ENCODE data around the gene NRXN3. TPM values are rescaled to one million over a fixed set of nuclear protein-coding genes. Genes with fewer than 3 reads are reported as not detected.

NRXN3 gene
- total RNA-seq, 2 donors from 2014 or later = 1.6 to 1.9 TPM

GRCh38 chr14:79167957-79168356 lies 997.8 kb downstream of the NRXN3 start:
- intact Hi-C loops (cut with DNase I) = no loop called here
- DNase-seq = no peak
- no peak for ATAC-seq

GRCh38 chr14:79175671-79176070 lies 1005.5 kb downstream of the NRXN3 start:
- no peak for DNase-seq
- intact Hi-C loops (cut with DNase I) = no loop called here
- no peak for ATAC-seq

GRCh38 chr14:79177106-79177505 lies 1006.9 kb downstream of the NRXN3 start:
- intact Hi-C loops (cut with DNase I) = no loop called here
- DNase-seq (no peak), ATAC-seq (no peak)

- intact Hi-C loops (cut with DNase I) = no loop called here
- ATAC-seq (no peak), DNase-seq (no peak)
Observed at GRCh38 chr14:79178719-79179118, 1008.5 kb downstream of the NRXN3 start.

GRCh38 chr14:79179985-79180384 lies 1009.8 kb downstream of the NRXN3 start:
- DNase-seq (no peak), ATAC-seq (no peak)
- intact Hi-C loops (cut with DNase I) = no loop called here

GRCh38 chr14:79180656-79181055 lies 1010.5 kb downstream of the NRXN3 start:
- intact Hi-C loops (cut with DNase I) = no loop called here
- DNase-seq (no peak), ATAC-seq (no peak)

GRCh38 chr14:79186523-79186922 lies 1016.4 kb downstream of the NRXN3 start:
- DNase-seq (no peak), ATAC-seq (no peak)
- intact Hi-C loops (cut with DNase I) = no loop called here

GRCh38 chr14:79193689-79194477 lies 1023.7 kb downstream of the NRXN3 start:
- ATAC-seq (no peak), DNase-seq (no peak)
- intact Hi-C loops (cut with DNase I) = no loop called here

GRCh38 chr14:79196216-79196615 lies 1026.0 kb downstream of the NRXN3 start:
- intact Hi-C loops (cut with DNase I) = no loop called here
- no peak for ATAC-seq
- DNase-seq = no peak

- intact Hi-C loops (cut with DNase I) = no loop called here
- DNase-seq = no peak
Observed at GRCh38 chr14:79197516-79197915, 1027.3 kb downstream of the NRXN3 start.

GRCh38 chr14:79199217-79199616 lies 1029.0 kb downstream of the NRXN3 start:
- no peak for ATAC-seq
- intact Hi-C loops (cut with DNase I) = no loop called here

More at GRCh38 chr14:79197516-79197915, 1027.3 kb downstream of the NRXN3 start:
- ATAC-seq = no peak

GRCh38 chr14:79201564-79202207 lies 1031.5 kb downstream of the NRXN3 start:
- ATAC-seq (no peak), DNase-seq (no peak)
- intact Hi-C loops (cut with DNase I) = no loop called here

More at GRCh38 chr14:79199217-79199616, 1029.0 kb downstream of the NRXN3 start:
- DNase-seq = no peak

GRCh38 chr14:79204591-79204990 lies 1034.4 kb downstream of the NRXN3 start:
- intact Hi-C loops (cut with DNase I) = no loop called here
- DNase-seq (no peak), ATAC-seq (no peak)

- no peak for DNase-seq
- intact Hi-C loops (cut with DNase I) = no loop called here
- ATAC-seq = no peak
Observed at GRCh38 chr14:79209418-79209817, 1039.2 kb downstream of the NRXN3 start.

- DNase-seq (no peak), ATAC-seq (no peak)
- intact Hi-C loops (cut with DNase I) = no loop called here
Observed at GRCh38 chr14:79225815-79226214, 1055.6 kb downstream of the NRXN3 start.

- intact Hi-C loops (cut with DNase I) = no loop called here
- DNase-seq (no peak), ATAC-seq (no peak)
Observed at GRCh38 chr14:79229383-79229909, 1059.3 kb downstream of the NRXN3 start.

- DNase-seq (no peak), ATAC-seq (no peak)
- intact Hi-C loops (cut with DNase I) = no loop called here
Observed at GRCh38 chr14:79242666-79243065, 1072.5 kb downstream of the NRXN3 start.

GRCh38 chr14:79246173-79246572 lies 1076.0 kb downstream of the NRXN3 start:
- ATAC-seq = peak in 1 of 2 donors; percentile 27
- intact Hi-C loops (cut with DNase I) = no loop called here
- no peak for DNase-seq

GRCh38 chr14:79248126-79248525 lies 1078.0 kb downstream of the NRXN3 start:
- intact Hi-C loops (cut with DNase I) = no loop called here
- no peak for ATAC-seq

GRCh38 chr14:79248771-79249170 lies 1078.6 kb downstream of the NRXN3 start:
- ATAC-seq (no peak), DNase-seq (no peak)
- intact Hi-C loops (cut with DNase I) = no loop called here

More at GRCh38 chr14:79248126-79248525, 1078.0 kb downstream of the NRXN3 start:
- DNase-seq = no peak
